HG02763 (cell line): ENCODE data around the gene HIVEP2.

Source experiments
- ATAC-seq: cut with Tn5 transposase; IDR thresholded peaks from one replicate; pipeline ENCODE4 v1.9.1; 2021; ENCODE audit warnings: mild to moderate bottlenecking, moderate library complexity; ENCODE audit not compliant: unreplicated experiment

The HIVEP2 gene

GRCh38 chr6:142945446-142946180 is 637 bp upstream of the HIVEP2 start:
- ATAC-seq: peak; percentile 8

- peak; percentile 5 for ATAC-seq
These were observed 590 bp downstream of the HIVEP2 start for GRCh38 chr6:142944124-142945048.

GRCh38 chr6:142943711-142944123 is 1.3 kb downstream of the HIVEP2 start:
- no peak for ATAC-seq

GRCh38 chr6:142942805-142943227 is 2.2 kb downstream of the HIVEP2 start:
- no peak for ATAC-seq

GRCh38 chr6:142942238-142942637 is 2.7 kb downstream of the HIVEP2 start:
- no peak for ATAC-seq

- no peak for ATAC-seq
These were observed 4.0 kb downstream of the HIVEP2 start for GRCh38 chr6:142941018-142941417.

GRCh38 chr6:142940487-142940886 is 4.5 kb downstream of the HIVEP2 start:
- ATAC-seq: no peak

- ATAC-seq: no peak
These were observed 6.5 kb downstream of the HIVEP2 start for GRCh38 chr6:142938510-142938909.

- no peak for ATAC-seq
These were observed 7.0 kb downstream of the HIVEP2 start for GRCh38 chr6:142937986-142938385.

- no peak for ATAC-seq
These were observed 9.1 kb downstream of the HIVEP2 start for GRCh38 chr6:142935553-142936517.

- no peak for ATAC-seq
These were observed 10.4 kb downstream of the HIVEP2 start for GRCh38 chr6:142934599-142934998.

- ATAC-seq: no peak
These were observed 10.9 kb downstream of the HIVEP2 start for GRCh38 chr6:142934106-142934505.

GRCh38 chr6:142933701-142934100 is 11.3 kb downstream of the HIVEP2 start:
- no peak for ATAC-seq

GRCh38 chr6:142932889-142933288 is 12.1 kb downstream of the HIVEP2 start:
- no peak for ATAC-seq

- ATAC-seq: no peak
These were observed 15.1 kb downstream of the HIVEP2 start for GRCh38 chr6:142929751-142930358.

GRCh38 chr6:142927904-142928303 is 17.1 kb downstream of the HIVEP2 start:
- no peak for ATAC-seq

GRCh38 chr6:142927271-142927580 is 17.8 kb downstream of the HIVEP2 start:
- ATAC-seq: no peak

- peak; percentile 91 for ATAC-seq
These were observed 18.3 kb downstream of the HIVEP2 start for GRCh38 chr6:142926494-142927270.

- ATAC-seq: no peak
These were observed 18.8 kb downstream of the HIVEP2 start for GRCh38 chr6:142926177-142926493.

- ATAC-seq: no peak
These were observed 19.3 kb downstream of the HIVEP2 start for GRCh38 chr6:142925575-142926110.
